ENCODE results near the gene ZNF318.
A peak's percentile ranks its signal among the peaks of the same experiment; 100 is the strongest.
"Not testable (repeated sequence)": the region's sequence is repeated elsewhere in the genome, so short reads cannot be mapped to it uniquely, and the experiment has no call there.

The ZNF318 gene

GRCh38 chr6:43389730-43390295 lies 20.4 kb upstream of the ZNF318 start:
- no peak for DNase-seq (ENCODE audit: low read depth in 2 of 2)

- DNase-seq (ENCODE audit: low read depth in 2 of 2), result no peak
Measured at GRCh38 chr6:43386492-43386891, 17.0 kb upstream of the ZNF318 start.

- DNase-seq (ENCODE audit: low read depth in 2 of 2), result peak in 1 of 2 experiments; percentile 21
Measured at GRCh38 chr6:43383021-43383667, 13.7 kb upstream of the ZNF318 start.

GRCh38 chr6:43380858-43381257 lies 11.4 kb upstream of the ZNF318 start:
- DNase-seq (ENCODE audit: low read depth in 2 of 2), result not testable (repeated sequence)

GRCh38 chr6:43378631-43379030 lies 9.2 kb upstream of the ZNF318 start:
- no peak for DNase-seq (ENCODE audit: low read depth in 2 of 2)

GRCh38 chr6:43377710-43378229 lies 8.3 kb upstream of the ZNF318 start:
- DNase-seq (ENCODE audit: low read depth in 2 of 2), result no peak

GRCh38 chr6:43376551-43376981 lies 7.1 kb upstream of the ZNF318 start:
- DNase-seq (ENCODE audit: low read depth in 2 of 2), result no peak

GRCh38 chr6:43375693-43376092 lies 6.2 kb upstream of the ZNF318 start:
- no peak for DNase-seq (ENCODE audit: low read depth in 2 of 2)

- DNase-seq (ENCODE audit: low read depth in 2 of 2), result no peak
Measured at GRCh38 chr6:43373252-43373875, 3.9 kb upstream of the ZNF318 start.

GRCh38 chr6:43370003-43370580 lies 645 bp upstream of the ZNF318 start:
- not testable (repeated sequence) for DNase-seq (ENCODE audit: low read depth in 2 of 2)

- no peak for DNase-seq (ENCODE audit: low read depth in 2 of 2)
Measured at GRCh38 chr6:43368259-43369160, 937 bp downstream of the ZNF318 start.

GRCh38 chr6:43367245-43367984 lies 2.0 kb downstream of the ZNF318 start:
- no peak for DNase-seq (ENCODE audit: low read depth in 2 of 2)

GRCh38 chr6:43361269-43361668 lies 8.2 kb downstream of the ZNF318 start:
- DNase-seq (ENCODE audit: low read depth in 2 of 2), result no peak

- DNase-seq (ENCODE audit: low read depth in 2 of 2), result no peak
Measured at GRCh38 chr6:43359831-43360230, 9.6 kb downstream of the ZNF318 start.

GRCh38 chr6:43359381-43359780 lies 10.1 kb downstream of the ZNF318 start:
- no peak for DNase-seq (ENCODE audit: low read depth in 2 of 2)

- no peak for DNase-seq (ENCODE audit: low read depth in 2 of 2)
Measured at GRCh38 chr6:43355862-43356590, 13.4 kb downstream of the ZNF318 start.

GRCh38 chr6:43351951-43352350 lies 17.5 kb downstream of the ZNF318 start:
- not testable (repeated sequence) for DNase-seq (ENCODE audit: low read depth in 2 of 2)

- no peak for DNase-seq (ENCODE audit: low read depth in 2 of 2)
Measured at GRCh38 chr6:43347444-43347843, 22.0 kb downstream of the ZNF318 start.

GRCh38 chr6:43347021-43347420 lies 22.4 kb downstream of the ZNF318 start:
- DNase-seq (ENCODE audit: low read depth in 2 of 2), result no peak

GRCh38 chr6:43346243-43346642 lies 23.2 kb downstream of the ZNF318 start:
- DNase-seq (ENCODE audit: low read depth in 2 of 2), result not testable (repeated sequence)

Data from fibroblast of skin of left biceps (primary cell).